ENCODE measurements around the gene PARP14.
"Not testable (repeated sequence)": the region's sequence is repeated elsewhere in the genome, so short reads cannot be mapped to it uniquely, and the experiment has no call there.

Gene PARP14

GRCh38 chr3:122680475-122681283 lies at the start of gene PARP14:
PARP14 (plus strand) TSS chr3:122680839; CDS start chr3:122680884, 45 bp downstream.
- peak; percentile 71 for DNase-seq

GRCh38 chr3:122635789-122636188 lies 44.9 kb upstream of the PARP14 start:
- DNase-seq = no peak

GRCh38 chr3:122636697-122637096 lies 43.9 kb upstream of the PARP14 start:
- DNase-seq = no peak

GRCh38 chr3:122640437-122640999 lies 40.1 kb upstream of the PARP14 start:
- DNase-seq = no peak

- no peak for DNase-seq
Observed at GRCh38 chr3:122642935-122643334, 37.7 kb upstream of the PARP14 start.

- DNase-seq = no peak
Observed at GRCh38 chr3:122646146-122646988, 34.3 kb upstream of the PARP14 start.

- DNase-seq = not testable (repeated sequence)
Observed at GRCh38 chr3:122651233-122651907, 29.3 kb upstream of the PARP14 start.

GRCh38 chr3:122651962-122652361 lies 28.7 kb upstream of the PARP14 start:
- DNase-seq = not testable (repeated sequence)

- not testable (repeated sequence) for DNase-seq
Observed at GRCh38 chr3:122658336-122658735, 22.3 kb upstream of the PARP14 start.

GRCh38 chr3:122660297-122660974 lies 20.2 kb upstream of the PARP14 start:
- peak; percentile 14 for DNase-seq

GRCh38 chr3:122661633-122662032 lies 19.0 kb upstream of the PARP14 start:
- peak; percentile 25 for DNase-seq

- no peak for DNase-seq
Observed at GRCh38 chr3:122662505-122662904, 18.1 kb upstream of the PARP14 start.

- DNase-seq = no peak
Observed at GRCh38 chr3:122665226-122665786, 15.3 kb upstream of the PARP14 start.

GRCh38 chr3:122665881-122666280 lies 14.8 kb upstream of the PARP14 start:
- no peak for DNase-seq

- peak; percentile 61 for DNase-seq
Observed at GRCh38 chr3:122668930-122669730, 11.5 kb upstream of the PARP14 start.

GRCh38 chr3:122671553-122671952 lies 9.1 kb upstream of the PARP14 start:
- no peak for DNase-seq

- DNase-seq = no peak
Observed at GRCh38 chr3:122674339-122674738, 6.3 kb upstream of the PARP14 start.

- no peak for DNase-seq
Observed at GRCh38 chr3:122676759-122677158, 3.9 kb upstream of the PARP14 start.

- DNase-seq = no peak
Observed at GRCh38 chr3:122677216-122677615, 3.4 kb upstream of the PARP14 start.

- DNase-seq = no peak
Observed at GRCh38 chr3:122678506-122678905, 2.1 kb upstream of the PARP14 start.
